OCI-LY3 (cell line): ENCODE results near the gene OR4F6.

Experiments used
- EZH2phosphoT487 ChIP-seq: fragments of 200-600 bp; shearing (Covaris generic); IDR thresholded peaks from 2 replicates; pipeline ENCODE4 v1.6.1; 2018; ENCODE audit warnings: antibody characterized with exemption, mixed run types, low read depth
- TF ChIP-seq, protein P1 (sequence below): fragments of 200-600, 300-600 bp; sonication (generic); IDR thresholded peaks from 2 replicates; pipeline ENCODE4 v1.5.1; 2014; ENCODE audit warnings: antibody characterized with exemption, low read length, low read depth

GRCh38 chr15:101805605-101806345 is 2.5 kb downstream of the OR4F6 start:
- TF ChIP-seq, protein P1, sequence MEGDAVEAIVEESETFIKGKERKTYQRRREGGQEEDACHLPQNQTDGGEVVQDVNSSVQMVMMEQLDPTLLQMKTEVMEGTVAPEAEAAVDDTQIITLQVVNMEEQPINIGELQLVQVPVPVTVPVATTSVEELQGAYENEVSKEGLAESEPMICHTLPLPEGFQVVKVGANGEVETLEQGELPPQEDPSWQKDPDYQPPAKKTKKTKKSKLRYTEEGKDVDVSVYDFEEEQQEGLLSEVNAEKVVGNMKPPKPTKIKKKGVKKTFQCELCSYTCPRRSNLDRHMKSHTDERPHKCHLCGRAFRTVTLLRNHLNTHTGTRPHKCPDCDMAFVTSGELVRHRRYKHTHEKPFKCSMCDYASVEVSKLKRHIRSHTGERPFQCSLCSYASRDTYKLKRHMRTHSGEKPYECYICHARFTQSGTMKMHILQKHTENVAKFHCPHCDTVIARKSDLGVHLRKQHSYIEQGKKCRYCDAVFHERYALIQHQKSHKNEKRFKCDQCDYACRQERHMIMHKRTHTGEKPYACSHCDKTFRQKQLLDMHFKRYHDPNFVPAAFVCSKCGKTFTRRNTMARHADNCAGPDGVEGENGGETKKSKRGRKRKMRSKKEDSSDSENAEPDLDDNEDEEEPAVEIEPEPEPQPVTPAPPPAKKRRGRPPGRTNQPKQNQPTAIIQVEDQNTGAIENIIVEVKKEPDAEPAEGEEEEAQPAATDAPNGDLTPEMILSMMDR, result no peak
- TF ChIP-seq EZH2phosphoT487, result no peak
